Measurements from ENCODE around the gene MEX3A.

DNA sequence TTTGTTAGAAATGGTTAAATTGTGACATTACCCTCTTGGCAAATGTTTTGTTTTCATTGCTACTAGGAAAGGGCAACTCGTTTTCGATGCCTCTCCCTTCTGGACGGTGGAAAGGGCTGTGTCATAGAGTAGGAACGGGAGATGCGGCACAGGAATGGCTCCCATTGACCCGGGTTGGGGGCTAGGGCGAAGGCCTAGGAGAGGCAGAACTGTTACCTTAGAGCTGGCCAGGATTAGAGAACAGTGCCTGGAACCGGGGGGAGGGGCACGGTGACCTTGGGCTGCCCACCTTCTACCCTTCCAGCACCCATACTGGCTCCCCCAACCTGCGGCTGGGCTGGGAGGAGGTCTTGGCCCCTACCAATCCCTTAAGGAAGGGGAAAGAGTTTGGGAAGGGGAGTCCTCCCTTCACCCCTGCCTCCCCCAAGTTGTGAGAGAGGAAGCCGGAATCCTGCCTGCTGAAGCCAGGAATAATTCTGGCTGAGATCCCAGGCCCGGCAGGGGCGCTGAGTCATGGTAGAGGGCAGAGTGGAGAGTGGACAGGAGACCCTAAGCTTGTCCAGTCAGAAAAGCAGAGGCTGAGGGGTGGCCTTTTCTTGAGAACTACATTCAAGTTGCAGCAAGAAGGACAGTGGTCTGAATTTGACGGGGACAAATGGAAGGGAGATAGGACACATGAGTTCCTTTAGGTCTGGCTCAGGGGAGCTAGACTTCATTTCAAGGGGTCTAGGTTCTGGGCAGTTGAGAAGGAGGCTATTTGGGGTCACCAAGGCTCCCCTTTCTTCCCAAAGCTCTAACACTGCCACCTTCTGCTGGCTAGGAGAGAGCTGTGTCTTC, 40.5 kb upstream of the MEX3A start:
- TF ChIP-seq EZH2 (IDR thresholded peaks at IDR 0.05) (no peak), POLR2AphosphoS5 (IDR thresholded peaks at IDR 0.05; ENCODE audit: borderline replicate concordance, low read depth, low read length) (no peak)

All from SK-N-MC (cell line).